KMS-11 (cell line): ENCODE results near the gene HOXD4.

Experiments
- H2AFZ ChIP-seq: fragments of 200-600 bp; sonication (generic); 2 replicates; pipeline ENCODE4 v1.6.1; 2016; ENCODE audit warnings: antibody characterized with exemption, mixed run types, low read depth
- H3K27ac ChIP-seq: fragments of 200-600 bp; sonication (generic); 2 replicates; pipeline ENCODE4 v1.6.1; 2016; ENCODE audit warnings: mild to moderate bottlenecking, mixed run types
- H3K27me3 ChIP-seq: fragments of 200-600 bp; sonication (generic); 2 replicates; pipeline ENCODE4 v1.6.1; 2017; ENCODE audit warnings: mild to moderate bottlenecking, low read depth, mixed run types, moderate library complexity; ENCODE audit not compliant: insufficient read depth
- H3K36me3 ChIP-seq: fragments of 200-600 bp; sonication (generic); 2 replicates; pipeline ENCODE4 v1.6.1; 2017; ENCODE audit warnings: mild to moderate bottlenecking, mixed run types; ENCODE audit not compliant: insufficient read depth
- H3K4me1 ChIP-seq: fragments of 200-600 bp; sonication (generic); 2 replicates; pipeline ENCODE4 v1.6.1; 2016; ENCODE audit warnings: mild to moderate bottlenecking, low read depth, mixed run types; ENCODE audit not compliant: poor library complexity, severe bottlenecking
- H3K4me2 ChIP-seq: fragments of 200-600 bp; sonication (generic); 2 replicates; pipeline ENCODE4 v1.7.0; 2016; ENCODE audit warnings: mild to moderate bottlenecking, mixed run types
- H3K4me3 ChIP-seq: fragments of 200-600 bp; sonication (generic); IDR thresholded peaks from 2 replicates; pipeline ENCODE4 v1.6.1; 2017; ENCODE audit warnings: low read depth, low read length, mixed read lengths; ENCODE audit not compliant: insufficient read depth
- H3K79me2 ChIP-seq: fragments of 200-600 bp; sonication (generic); 2 replicates; pipeline ENCODE4 v1.6.1; 2016; ENCODE audit warnings: low read depth, mixed run types; ENCODE audit not compliant: insufficient read depth
- H3K9ac ChIP-seq: fragments of 200-600 bp; sonication (generic); 2 replicates; pipeline ENCODE4 v1.6.1; 2016; ENCODE audit warnings: mild to moderate bottlenecking, mixed run types
- H4K20me1 ChIP-seq: fragments of 200-600 bp; sonication (generic); 2 replicates; pipeline ENCODE4 v1.6.1; 2016; ENCODE audit warnings: mild to moderate bottlenecking, mixed run types; ENCODE audit not compliant: insufficient read depth
- CTCF ChIP-seq: fragments of 200-600 bp; sonication (generic); conservative IDR thresholded peaks from 2 replicates; pipeline ENCODE4 v1.6.1; 2017; ENCODE audit warnings: low read depth, mild to moderate bottlenecking, antibody characterized with exemption, low read length, moderate library complexity, mixed read lengths

The HOXD4 gene

GRCh38 chr2:176124947-176125771 is 26.2 kb upstream of the HOXD4 start:
- no peaks in the 10 kb centered on the region for H4K20me1 ChIP-seq
- TF ChIP-seq CTCF = no peak
- H3K27me3 ChIP-seq = no peaks in the 10 kb centered on the region

GRCh38 chr2:176125772-176126054 is 25.6 kb upstream of the HOXD4 start:
- no peak overlapping the region for H3K27ac ChIP-seq
- H4K20me1 ChIP-seq = no peaks in the 10 kb centered on the region
- H3K4me3 ChIP-seq = no peak overlapping the region
- no peak for TF ChIP-seq CTCF
- no peaks in the 10 kb centered on the region for H3K4me1 ChIP-seq
- H3K4me2 ChIP-seq = no peak overlapping the region
- H3K9ac ChIP-seq = no peak overlapping the region
- H3K36me3 ChIP-seq = no peaks in the 10 kb centered on the region
- no peaks in the 10 kb centered on the region for H3K27me3 ChIP-seq
- no peak overlapping the region for H2AFZ ChIP-seq
- H3K79me2 ChIP-seq = no peaks in the 10 kb centered on the region

More at GRCh38 chr2:176124947-176125771, 26.2 kb upstream of the HOXD4 start:
- Histone ChIP-seq H3K79me2 (no peaks in the 10 kb centered on the region), H3K9ac (no peak overlapping the region), H3K36me3 (no peaks in the 10 kb centered on the region), H3K4me1 (no peaks in the 10 kb centered on the region), H2AFZ (no peak overlapping the region), H3K4me3 (no peak overlapping the region), H3K4me2 (no peak overlapping the region), H3K27ac (no peak overlapping the region)

GRCh38 chr2:176126929-176127773 is 24.2 kb upstream of the HOXD4 start:
- H3K79me2 ChIP-seq = no peaks in the 10 kb centered on the region
- H2AFZ ChIP-seq = no peak overlapping the region; the same call in 1 of the 2 replicates
- H3K4me3 ChIP-seq = no peak overlapping the region
- no peak overlapping the region for H3K27ac ChIP-seq
- H3K4me2 ChIP-seq = peak overlapping the region; percentile 33
- H4K20me1 ChIP-seq = no peaks in the 10 kb centered on the region
- no peaks in the 10 kb centered on the region for H3K27me3 ChIP-seq
- H3K36me3 ChIP-seq = no peaks in the 10 kb centered on the region
- H3K4me1 ChIP-seq = no peaks in the 10 kb centered on the region
- H3K9ac ChIP-seq = no peak overlapping the region
- TF ChIP-seq CTCF = peak; percentile 96

GRCh38 chr2:176127774-176128072 is 23.6 kb upstream of the HOXD4 start:
- H3K27ac ChIP-seq = no peak overlapping the region
- no peak for TF ChIP-seq CTCF
- no peak overlapping the region for H3K4me3 ChIP-seq
- H3K27me3 ChIP-seq = no peaks in the 10 kb centered on the region
- no peak overlapping the region for H2AFZ ChIP-seq
- no peak overlapping the region for H3K9ac ChIP-seq
- no peaks in the 10 kb centered on the region for H3K36me3 ChIP-seq
- no peaks in the 10 kb centered on the region for H4K20me1 ChIP-seq
- no peaks in the 10 kb centered on the region for H3K79me2 ChIP-seq
- H3K4me2 ChIP-seq = no peak overlapping the region
- no peaks in the 10 kb centered on the region for H3K4me1 ChIP-seq
